Esophagus muscularis mucosa (tissue), 4 donors: Measurements from ENCODE around the gene ERBB4. TPM values are rescaled to one million over a fixed set of nuclear protein-coding genes. Genes with fewer than 3 reads are reported as not detected.
"Not testable (repeated sequence)": the region's sequence is repeated elsewhere in the genome, so short reads cannot be mapped to it uniquely, and the experiment has no call there.

Experiments used
- DNase-seq: peaks from one replicate; pipeline ENCODE4 v3.0.0-alpha.2; 2017; ENCODE audit errors: extremely low spot score
- H3K27ac ChIP-seq, 4 donors: fragments of 200-600 bp; sonication (generic); replicated peaks in 1 of 4; 1 replicate in 3 of 4; 2 replicates in 1 of 4; pipeline ENCODE4 v1.5.1; 2016 to 2019; ENCODE audit warnings: mild to moderate bottlenecking in 1 of 4
- H3K27me3 ChIP-seq, 4 donors: fragments of 200-600 bp; sonication (generic); one replicate each; pipeline versions ENCODE4 v1.5.1 to v1.6.0; 2016 to 2019
- H3K36me3 ChIP-seq, 4 donors: fragments of 200-600 bp; sonication (generic); one replicate each; pipeline ENCODE4 v1.5.1; 2016 to 2019
- H3K4me1 ChIP-seq, 4 donors: fragments of 200-600 bp; sonication (generic); one replicate each; pipeline ENCODE4 v1.5.1; 2016 to 2019
- H3K4me3 ChIP-seq, 4 donors: fragments of 200-600 bp; sonication (generic); 1 replicate in 2 of 4; 2 replicates in 2 of 4; pipeline ENCODE4 v1.5.1; 2016 to 2019; ENCODE audit warnings: mild to moderate bottlenecking in 4 of 4, moderate library complexity in 1 of 4
- H3K9me3 ChIP-seq, 4 donors: fragments of 200-600 bp; sonication (generic); 1 replicate in 3 of 4; 2 replicates in 1 of 4; pipeline ENCODE4 v1.5.1; 2016 to 2019
- EP300 ChIP-seq: sonication (generic); formaldehyde crosslinking; IDR thresholded peaks from one replicate; pipeline ENCODE4 v1.6.1; 2017; ENCODE audit warnings: antibody characterized with exemption
- POLR2A ChIP-seq: fragments of 450-650 bp; IDR thresholded peaks from one replicate; pipeline ENCODE4 v1.6.1; 2017; ENCODE audit warnings: antibody characterized with exemption, moderate library complexity, mild to moderate bottlenecking, low read depth
- POLR2AphosphoS5 ChIP-seq, 2 donors: sonication (generic); formaldehyde crosslinking; IDR thresholded peaks; one replicate each; pipeline ENCODE4 v1.6.1; 2017; ENCODE audit warnings: antibody characterized with exemption in 2 of 2
- WGBS: methylation state at CpG from one replicate; pipeline ENCODE4 v1.1.5; 2018; 5-methylcytosine and 5-hydroxymethylcytosine counted together
- intact Hi-C: fragments of 100-400 bp; cut with DNase I; formaldehyde crosslinking; loops from one replicate; pipeline ENCODE4 v1.15.1; 2023
- total RNA-seq, 4 donors: library from RNA; depleted of rRNA; stranded (reverse); fragments of >200 nt; gene quantifications; one replicate each; pipeline versions ENCODE4 v1.1.0 to v1.2.1, GENCODE V29; 2016
- TF ChIP-seq, protein P1 (sequence below), 3 experiments: fragments of 200-600 bp in 2 of 3; fragments of 450-650 bp in 1 of 3; sonication (generic) in 2 of 3; IDR thresholded peaks; one replicate each; pipeline ENCODE4 v1.5.1; 2017 to 2019; ENCODE audit warnings: antibody characterized with exemption in 3 of 3, mild to moderate bottlenecking in 2 of 3, moderate library complexity in 1 of 3

ERBB4 gene
- total RNA-seq, 4 donors from 2014 or later = under 0.01 to 0.19 (median 0.17) TPM

DNA sequence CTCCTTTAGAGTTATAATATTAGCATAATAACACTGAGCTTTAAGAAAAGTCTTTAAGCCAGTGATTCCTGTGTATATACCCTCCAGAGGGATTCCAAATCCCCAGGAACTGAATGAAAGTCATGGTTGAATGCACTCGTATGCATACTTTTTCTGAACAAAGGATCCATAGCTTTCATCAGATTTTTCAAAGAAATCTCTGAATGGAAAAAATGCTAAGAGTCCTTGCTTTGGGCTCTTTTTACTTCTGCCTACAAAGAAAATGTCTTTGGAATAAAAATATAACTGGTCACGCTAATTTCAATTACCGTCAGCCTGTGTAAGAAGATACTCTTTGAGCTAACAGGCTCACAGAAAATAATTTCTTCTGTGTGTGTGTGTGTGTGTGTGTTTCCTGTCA, 939.5 kb downstream of the ERBB4 start:
- Histone ChIP-seq H3K27ac (no peak overlapping the region), H3K36me3 (no peaks in the 10 kb centered on the region), H3K9me3 (no peaks in the 10 kb centered on the region), H3K27me3 (no peaks in the 10 kb centered on the region), H3K4me1 (no peaks in the 10 kb centered on the region), H3K4me3 (no peak overlapping the region)
- DNase-seq = no peak
- TF ChIP-seq EP300 = no peak
- no peak for TF ChIP-seq POLR2A
- TF ChIP-seq, protein P1, sequence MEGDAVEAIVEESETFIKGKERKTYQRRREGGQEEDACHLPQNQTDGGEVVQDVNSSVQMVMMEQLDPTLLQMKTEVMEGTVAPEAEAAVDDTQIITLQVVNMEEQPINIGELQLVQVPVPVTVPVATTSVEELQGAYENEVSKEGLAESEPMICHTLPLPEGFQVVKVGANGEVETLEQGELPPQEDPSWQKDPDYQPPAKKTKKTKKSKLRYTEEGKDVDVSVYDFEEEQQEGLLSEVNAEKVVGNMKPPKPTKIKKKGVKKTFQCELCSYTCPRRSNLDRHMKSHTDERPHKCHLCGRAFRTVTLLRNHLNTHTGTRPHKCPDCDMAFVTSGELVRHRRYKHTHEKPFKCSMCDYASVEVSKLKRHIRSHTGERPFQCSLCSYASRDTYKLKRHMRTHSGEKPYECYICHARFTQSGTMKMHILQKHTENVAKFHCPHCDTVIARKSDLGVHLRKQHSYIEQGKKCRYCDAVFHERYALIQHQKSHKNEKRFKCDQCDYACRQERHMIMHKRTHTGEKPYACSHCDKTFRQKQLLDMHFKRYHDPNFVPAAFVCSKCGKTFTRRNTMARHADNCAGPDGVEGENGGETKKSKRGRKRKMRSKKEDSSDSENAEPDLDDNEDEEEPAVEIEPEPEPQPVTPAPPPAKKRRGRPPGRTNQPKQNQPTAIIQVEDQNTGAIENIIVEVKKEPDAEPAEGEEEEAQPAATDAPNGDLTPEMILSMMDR (IDR thresholded peaks at IDR 0.05) = no peak
- TF ChIP-seq POLR2AphosphoS5 (IDR thresholded peaks at IDR 0.05) = no peak
- 50% methylated on average over 3 of the region's 3 CpGs for WGBS
- intact Hi-C loops = no loop called here

DNA sequence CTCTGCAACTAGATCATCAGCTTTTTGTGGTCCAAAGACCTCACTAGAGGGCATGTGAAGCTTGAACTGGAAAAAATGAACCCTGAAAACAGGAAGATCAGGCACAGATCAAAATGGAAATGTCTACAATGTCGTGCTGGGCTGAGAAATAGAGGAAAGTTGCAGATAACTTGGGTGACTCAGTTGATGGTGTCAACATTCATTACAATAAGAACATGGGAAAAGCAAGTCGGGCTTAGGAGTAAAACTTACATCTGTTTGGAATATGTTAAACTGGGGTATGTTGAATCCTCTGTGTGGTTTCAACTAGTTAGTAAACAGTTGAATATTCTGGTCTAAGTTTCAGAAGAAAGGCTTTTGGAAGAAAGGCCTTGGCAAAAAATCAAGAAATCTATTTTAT, 940.4 kb downstream of the ERBB4 start:
- 71% methylated on average over 2 of the region's 2 CpGs for WGBS
- intact Hi-C loops = no loop called here
- DNase-seq = no peak
- Histone ChIP-seq H3K4me3 (no peak overlapping the region), H3K27ac (no peak overlapping the region), H3K36me3 (no peaks in the 10 kb centered on the region), H3K4me1 (no peaks in the 10 kb centered on the region), H3K9me3 (no peaks in the 10 kb centered on the region), H3K27me3 (no peaks in the 10 kb centered on the region)
- no peak for TF ChIP-seq POLR2A
- no peak for TF ChIP-seq EP300
- TF ChIP-seq POLR2AphosphoS5 (IDR thresholded peaks at IDR 0.05) = no peak
- TF ChIP-seq, protein P1 (IDR thresholded peaks at IDR 0.05) = no peak

DNA sequence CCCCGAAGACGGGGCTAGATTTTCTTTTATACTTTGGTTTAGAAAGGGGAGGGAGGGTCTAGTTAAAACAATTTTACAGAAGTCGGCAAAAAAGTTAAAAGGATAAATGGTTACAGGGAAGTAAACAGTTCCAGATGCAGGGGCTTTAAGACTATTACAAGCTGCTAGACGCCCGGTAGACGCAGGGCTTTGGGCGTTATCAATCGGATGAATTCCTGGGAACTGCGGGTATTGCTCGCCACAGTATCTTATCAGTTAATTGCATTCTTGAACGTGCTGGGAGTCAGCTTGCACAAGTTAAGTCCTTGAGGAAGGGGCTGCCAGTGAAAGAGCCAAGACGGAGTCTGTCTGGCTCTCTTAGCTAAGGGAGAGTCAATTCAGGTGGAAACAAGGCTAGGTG, 946.6 kb downstream of the ERBB4 start:
- H3K9me3 ChIP-seq, H3K27me3 ChIP-seq, H3K36me3 ChIP-seq, intact Hi-C loops, H3K4me1 ChIP-seq, DNase-seq, H3K4me3 ChIP-seq, H3K27ac ChIP-seq: not testable (repeated sequence)
- WGBS = 35% methylated on average over 12 of the region's 12 CpGs

DNA sequence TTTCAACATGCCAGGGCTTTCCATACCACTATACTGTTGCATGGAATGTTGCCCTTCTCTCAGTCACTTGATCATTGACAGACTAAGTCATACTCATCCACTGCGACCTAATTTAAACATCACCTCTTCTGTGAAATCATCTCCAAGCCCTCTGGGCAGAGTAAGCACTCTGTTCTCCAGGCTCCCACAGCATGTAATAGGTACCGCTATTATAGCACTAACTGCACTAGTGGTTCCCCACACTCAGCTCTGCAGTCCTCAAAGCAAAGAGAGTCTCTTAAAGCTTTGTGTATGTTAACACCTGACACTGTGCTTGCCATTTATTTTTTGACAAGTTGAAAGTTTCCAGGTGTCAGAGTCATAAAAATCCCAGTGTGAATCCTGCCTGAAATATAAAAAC, 947.2 kb downstream of the ERBB4 start:
- H3K36me3 ChIP-seq = no peaks in the 10 kb centered on the region
- no peak overlapping the region for H3K4me3 ChIP-seq

DNA sequence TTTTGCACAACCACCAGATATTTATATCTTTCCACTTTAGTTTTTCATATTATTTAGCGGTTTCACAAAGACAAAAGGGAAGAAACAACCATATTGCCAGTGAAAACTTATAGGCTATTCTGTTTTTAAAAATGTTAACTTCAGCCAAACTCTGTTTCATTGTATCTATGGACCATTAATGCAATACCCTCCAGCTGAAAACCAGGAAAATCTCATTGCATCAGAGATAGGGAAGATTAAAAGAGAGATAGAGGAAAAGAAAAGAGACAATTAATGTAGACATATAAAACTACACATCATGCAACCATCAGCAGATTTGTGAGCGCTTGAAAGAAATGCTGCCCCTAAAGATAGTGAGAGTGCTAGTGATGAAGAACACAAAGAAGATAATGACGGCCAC, 970.2 kb downstream of the ERBB4 start:
- WGBS = 83% methylated on average over 3 of the region's 3 CpGs

More for the DNA sequence above, 947.2 kb downstream of the ERBB4 start:
- peaks cover 0 to 9% (median 0%) of the 10 kb centered on the region in 4 donors for H3K27me3 ChIP-seq
- no peaks in the 10 kb centered on the region for H3K4me1 ChIP-seq
- TF ChIP-seq EP300 (no peak), POLR2AphosphoS5 (IDR thresholded peaks at IDR 0.05) (no peak), POLR2A (no peak)
- TF ChIP-seq, protein P1 (IDR thresholded peaks at IDR 0.05) = no peak
- H3K27ac ChIP-seq = no peak overlapping the region
- no peaks in the 10 kb centered on the region for H3K9me3 ChIP-seq
- intact Hi-C loops = no loop called here
- no peak for DNase-seq
- 46% methylated on average over 2 of the region's 2 CpGs for WGBS

More for the DNA sequence above, 970.2 kb downstream of the ERBB4 start:
- no peak for DNase-seq
- Histone ChIP-seq H3K9me3 (no peaks in the 10 kb centered on the region), H3K27ac (no peak overlapping the region), H3K36me3 (no peaks in the 10 kb centered on the region), H3K4me1 (no peaks in the 10 kb centered on the region), H3K4me3 (no peak overlapping the region), H3K27me3 (no peaks in the 10 kb centered on the region)
- TF ChIP-seq, protein P1 (IDR thresholded peaks at IDR 0.05) = no peak
- TF ChIP-seq POLR2AphosphoS5 (IDR thresholded peaks at IDR 0.05) (no peak), EP300 (no peak), POLR2A (no peak)
- intact Hi-C loops = no loop called here
